GM21717 (cell line): ENCODE results near the gene CELSR2.
"Not testable (repeated sequence)": the region's sequence is repeated elsewhere in the genome, so short reads cannot be mapped to it uniquely, and the experiment has no call there.

ENCODE experiments used
- ATAC-seq: cut with Tn5 transposase; IDR thresholded peaks from one replicate; pipeline ENCODE4 v1.9.1; 2021; ENCODE audit warnings: mild to moderate bottlenecking, moderate library complexity; ENCODE audit not compliant: unreplicated experiment

The CELSR2 gene

DNA sequence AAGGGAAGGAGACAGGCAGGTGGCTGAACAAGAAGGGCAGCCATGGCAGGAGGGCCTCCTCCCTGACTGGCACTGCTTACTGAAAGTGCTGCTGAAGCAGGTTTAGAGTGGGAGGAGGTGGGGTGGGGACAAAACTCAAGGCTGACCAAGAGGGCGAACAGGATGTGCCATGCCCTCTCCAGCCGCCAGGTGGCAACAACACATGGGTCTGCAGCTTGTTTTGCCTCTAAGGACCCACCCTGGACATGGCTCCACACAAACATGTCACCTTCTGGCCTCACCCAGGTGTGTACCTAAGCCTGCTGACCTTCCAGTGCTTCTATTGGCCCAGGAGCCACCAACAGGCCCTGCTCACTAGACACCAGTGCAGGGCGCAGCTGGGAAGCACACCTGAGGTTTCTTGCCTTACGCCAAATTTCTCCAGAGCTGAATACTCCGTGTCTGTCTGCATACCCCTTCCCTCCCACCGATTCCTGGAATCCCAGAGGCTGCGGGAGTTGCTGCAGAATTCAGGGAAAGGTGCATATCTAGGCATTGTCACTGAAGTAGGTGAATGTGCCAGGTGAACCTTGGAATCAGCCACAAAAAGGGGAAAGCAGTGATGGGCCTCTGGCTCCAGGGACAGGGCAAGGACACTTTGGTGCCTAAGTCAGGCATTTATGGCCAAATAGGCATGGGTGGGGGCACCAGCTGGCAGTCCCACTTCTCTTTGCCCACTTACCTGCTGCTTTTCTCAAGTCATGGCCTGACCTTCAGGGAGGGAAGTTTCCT, 28.3 kb downstream of the CELSR2 start:
- ATAC-seq, result peak; percentile 62

GRCh38 chr1:109279615-109280278, 30.4 kb downstream of the CELSR2 start:
- ATAC-seq, result no peak

DNA sequence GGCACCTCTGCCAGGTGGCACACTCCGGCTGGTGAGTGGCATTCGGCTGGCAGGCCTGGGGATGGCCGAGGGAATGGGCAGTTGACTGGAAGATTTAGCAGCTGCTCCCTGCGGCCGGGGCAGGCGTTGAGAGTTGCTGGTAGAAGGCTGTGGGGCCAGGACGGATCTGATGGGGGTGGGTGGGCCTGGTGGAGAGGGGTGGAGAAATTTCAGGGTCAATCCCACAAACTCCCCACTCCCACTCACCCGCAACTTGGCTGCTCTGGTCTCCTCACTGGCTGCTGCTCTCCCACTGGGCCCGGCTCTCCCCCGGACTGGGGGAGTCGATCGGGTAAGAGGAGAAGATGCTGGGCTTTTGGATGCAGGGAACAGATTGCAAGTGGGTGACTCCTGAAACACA, 31.5 kb downstream of the CELSR2 start:
- ATAC-seq, result no peak

DNA sequence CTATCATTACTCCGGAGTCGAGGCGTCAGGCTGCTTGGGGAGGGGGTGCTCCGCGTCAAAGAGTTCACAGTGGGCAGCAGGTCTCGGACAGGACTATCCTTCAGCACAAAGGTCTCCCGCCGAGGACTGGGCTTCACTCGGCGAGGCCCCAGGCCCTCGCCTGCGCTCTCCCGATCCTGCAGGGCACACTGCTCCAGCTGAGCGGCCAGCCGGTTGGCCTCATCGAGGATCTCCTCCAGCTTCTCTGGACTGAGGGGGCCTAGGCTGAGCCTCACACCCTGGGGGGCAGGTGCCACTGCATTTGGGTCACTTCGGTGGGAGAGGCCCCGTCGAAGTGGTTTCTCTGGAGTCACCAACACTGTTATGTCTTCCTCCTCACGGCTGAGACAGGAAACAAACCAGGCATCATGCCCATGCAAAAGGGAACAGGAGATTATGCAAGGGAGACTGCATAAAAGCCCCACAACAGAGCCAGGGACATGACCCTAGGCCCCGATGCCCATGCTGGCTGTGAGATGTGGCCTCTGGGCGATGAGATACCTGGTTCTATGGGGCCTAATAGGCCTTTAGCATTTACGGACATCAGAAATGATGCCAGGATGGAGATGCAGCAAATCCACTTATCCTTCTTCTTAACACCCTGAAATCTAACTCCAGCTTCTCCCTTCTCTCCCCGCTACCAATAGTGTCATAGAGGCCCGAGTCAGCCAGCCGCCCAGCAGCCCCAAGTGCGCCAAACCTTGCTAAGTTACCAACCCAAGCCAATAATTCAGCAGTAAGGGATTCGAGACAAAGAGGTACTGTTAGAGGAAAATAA, 32.5 kb downstream of the CELSR2 start:
- ATAC-seq, result no peak

DNA sequence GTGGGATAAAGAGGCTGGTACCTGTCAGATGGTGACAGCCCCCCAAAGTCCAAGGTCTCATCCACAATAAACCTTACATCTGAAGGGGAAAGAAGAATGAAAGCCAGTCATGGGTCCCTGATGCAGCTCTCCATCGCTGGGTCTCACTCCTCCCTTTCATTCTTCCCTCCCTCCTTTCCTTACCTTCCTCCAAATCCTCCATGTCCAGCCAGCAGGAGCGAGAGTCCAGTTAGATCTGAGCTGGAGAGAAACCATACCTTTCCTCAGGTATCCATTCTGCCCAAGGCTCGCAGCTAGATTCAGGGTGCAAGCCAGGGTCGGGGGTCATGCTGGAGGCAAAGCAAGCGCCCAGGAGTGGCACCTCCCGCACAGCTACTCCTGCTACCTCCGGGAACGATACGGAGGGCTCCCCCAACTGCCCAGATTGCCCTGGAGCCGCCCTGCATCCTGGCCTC, 33.2 kb downstream of the CELSR2 start:
- ATAC-seq, result no peak

DNA sequence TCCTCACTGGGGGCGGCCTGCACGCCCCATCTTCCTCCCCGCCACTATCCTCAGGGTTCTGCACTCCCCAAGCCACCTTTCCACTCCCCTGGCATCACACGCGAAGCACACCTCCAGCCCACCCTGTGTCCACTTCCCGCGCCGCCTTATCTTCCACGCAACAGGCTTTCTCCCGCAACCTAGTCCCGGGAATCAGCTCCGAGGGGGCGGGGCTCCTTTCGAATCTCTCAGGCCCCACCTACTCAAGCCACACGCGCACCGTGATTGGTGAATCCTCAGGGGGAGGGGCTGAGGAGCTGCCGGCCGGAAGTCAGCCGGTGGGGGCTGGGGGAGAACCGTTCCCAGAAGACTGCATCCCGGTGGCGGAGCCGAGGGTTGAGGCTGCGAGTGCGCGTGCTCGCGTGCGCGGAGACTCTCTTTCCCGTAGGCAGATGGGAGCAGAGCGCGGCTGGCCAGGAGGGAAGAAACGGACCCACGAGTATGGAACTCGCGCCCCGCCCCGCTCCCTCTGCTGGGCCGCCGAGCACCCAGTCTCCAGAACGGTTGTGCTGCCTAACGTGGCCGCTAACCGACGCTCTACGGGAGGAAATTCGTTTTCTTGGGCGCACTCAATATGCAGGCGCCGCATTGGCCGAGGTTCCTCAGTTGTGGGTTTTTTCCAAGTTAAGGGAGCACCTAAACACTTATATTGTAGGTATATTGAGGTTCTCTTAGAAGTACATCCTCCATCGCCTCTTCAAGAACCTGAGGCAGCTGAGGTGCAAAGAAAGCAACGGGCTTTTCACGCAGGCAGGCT, 33.8 kb downstream of the CELSR2 start, which contains the start of gene PSRC1:
Gene PSRC1 (minus strand): TSS at position 194 of the 796 bp plus-strand sequence.
- peak; percentile 90 for ATAC-seq

DNA sequence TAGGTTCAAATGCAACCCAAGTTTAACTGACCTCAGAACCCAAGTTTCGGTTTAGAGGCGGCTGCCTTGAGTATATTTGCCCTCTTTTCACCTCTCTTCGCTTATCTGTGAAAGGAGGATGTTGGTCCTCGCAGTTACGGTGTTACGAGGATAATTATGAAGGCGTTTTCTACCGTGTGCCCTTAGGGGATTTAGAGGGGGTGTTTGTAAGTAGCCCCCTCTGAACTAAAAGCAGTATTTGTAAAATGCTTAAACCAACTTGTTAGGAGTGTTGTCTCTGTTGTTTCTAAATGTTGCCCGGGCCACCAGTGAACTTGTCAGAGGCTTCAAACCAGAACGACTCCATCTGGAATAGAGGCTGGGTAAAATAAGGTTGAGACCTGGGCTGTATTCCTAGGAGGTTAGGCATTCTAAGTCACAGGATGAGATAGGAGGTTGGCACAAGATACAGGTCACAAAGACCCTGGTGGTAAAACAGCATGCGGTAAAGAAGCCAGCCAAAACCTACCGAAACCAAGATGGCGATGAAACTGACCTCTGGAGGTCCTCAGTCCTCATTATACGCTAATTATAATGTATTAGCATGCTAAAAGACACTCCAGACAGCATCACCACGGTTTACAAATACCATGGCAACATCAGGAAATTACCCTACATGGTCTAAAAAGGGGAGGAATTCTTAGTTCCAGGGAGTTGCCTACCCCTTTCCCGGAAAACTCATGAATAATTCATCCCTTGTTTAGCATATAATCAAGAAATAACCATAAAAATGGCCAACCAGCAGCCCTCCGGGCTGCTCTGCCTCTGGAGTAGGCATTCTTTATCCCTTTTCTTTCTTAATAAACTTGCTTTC, 34.6 kb downstream of the CELSR2 start:
- ATAC-seq, result peak; percentile 33

DNA sequence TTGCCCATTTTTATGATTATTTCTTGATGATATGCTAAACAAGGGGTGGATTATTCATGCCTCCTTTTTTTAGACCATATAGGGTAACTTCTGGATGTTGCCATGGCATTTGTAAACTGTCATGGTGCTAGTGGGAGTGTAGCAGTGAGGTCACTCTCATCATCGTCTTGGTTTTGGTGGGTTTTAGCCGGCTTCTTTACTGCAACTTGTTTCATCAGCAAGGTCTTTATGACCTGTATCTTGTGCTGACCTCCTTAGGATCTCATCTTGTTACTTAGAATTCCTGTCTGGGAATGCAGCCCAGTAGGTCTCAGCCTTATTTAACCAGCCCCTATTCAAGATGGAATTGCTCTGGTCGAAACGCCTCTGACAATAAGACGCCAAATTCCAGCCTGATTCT, 37.4 kb downstream of the CELSR2 start:
- ATAC-seq, result not testable (repeated sequence)

DNA sequence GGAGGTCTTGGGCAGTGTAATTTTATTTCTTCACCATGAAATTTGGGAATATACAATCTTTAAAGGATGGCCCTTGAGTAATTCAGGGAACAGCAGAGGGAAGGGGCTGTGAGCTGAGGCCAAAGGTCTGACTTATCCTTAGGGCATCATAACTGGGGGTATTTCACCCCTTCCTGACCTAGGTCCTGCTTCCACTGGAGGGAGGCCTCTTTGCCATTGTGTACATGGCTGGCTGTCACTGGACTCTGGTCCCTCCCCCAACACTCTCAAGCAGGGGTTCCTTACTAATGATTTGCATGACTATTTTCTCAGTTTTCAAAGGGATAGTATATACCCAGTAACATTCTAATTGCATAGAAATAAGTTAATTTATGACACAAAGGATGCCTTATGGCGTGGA, 40.8 kb downstream of the CELSR2 start:
- ATAC-seq, result no peak

DNA sequence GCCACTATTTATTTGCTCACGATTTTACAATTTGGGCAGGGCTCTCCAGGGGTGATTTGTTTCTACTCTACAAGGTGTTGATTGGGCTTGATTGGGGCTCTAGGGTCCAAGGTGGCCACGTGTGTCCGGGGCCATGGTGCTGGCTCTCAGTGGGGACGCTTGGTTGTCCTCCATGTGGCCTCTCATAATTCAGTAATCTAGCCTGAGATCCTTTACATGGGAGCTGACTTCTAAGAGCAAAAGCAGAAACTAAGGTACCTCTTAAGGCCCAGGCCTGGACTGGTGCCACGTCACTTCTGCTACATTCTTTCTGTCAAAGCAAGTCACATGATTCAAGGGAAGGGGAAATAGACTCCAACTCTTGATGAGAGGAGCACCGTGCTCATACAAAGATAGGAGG, 41.7 kb downstream of the CELSR2 start:
- ATAC-seq, result no peak

DNA sequence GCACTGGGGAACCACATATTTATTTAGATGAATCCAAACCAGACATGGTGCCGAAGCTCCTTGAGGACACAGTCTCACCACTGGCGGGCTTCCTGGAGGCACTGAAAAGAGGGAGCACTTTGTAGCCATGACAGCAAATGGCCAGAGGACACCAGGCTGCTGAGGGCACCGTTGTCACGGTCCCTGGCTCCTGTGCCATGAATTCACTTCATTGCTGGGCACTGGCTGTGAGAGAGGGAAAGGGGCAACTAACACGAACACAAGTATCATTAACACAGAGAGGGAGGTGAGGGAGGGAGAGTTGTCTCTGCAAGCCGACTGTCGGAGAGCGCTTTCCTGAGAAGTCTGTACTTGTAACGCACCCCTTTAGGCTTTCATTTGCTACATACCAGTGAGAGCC, 43.0 kb downstream of the CELSR2 start:
- no peak for ATAC-seq

GRCh38 chr1:109293026-109293425, 43.7 kb downstream of the CELSR2 start:
- no peak for ATAC-seq

- no peak for ATAC-seq
These were observed 45.1 kb downstream of the CELSR2 start for GRCh38 chr1:109294481-109294880.

GRCh38 chr1:109295712-109296415, 46.5 kb downstream of the CELSR2 start:
- no peak for ATAC-seq

DNA sequence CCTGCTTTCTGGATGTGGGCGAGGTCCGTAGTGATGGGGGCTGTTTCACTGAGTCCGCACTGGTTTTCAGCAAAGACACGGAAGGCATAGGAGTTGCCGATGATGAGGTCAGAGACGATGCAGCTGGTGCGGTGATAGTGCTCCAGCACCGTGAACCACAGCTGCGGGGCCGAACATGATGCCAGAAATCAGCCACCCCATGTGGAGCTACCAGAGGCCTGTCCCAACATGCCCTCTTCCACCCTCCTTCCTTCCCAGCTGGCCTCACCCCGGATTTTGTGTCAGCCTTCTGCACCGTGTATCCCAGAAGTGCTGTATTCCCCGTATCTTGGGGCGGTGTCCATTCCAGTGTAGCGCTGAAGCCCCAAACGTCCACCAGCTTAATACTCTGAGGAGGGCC, 47.4 kb downstream of the CELSR2 start:
- ATAC-seq, result no peak

- ATAC-seq, result no peak
These were observed 49.6 kb downstream of the CELSR2 start for GRCh38 chr1:109298666-109299557.

DNA sequence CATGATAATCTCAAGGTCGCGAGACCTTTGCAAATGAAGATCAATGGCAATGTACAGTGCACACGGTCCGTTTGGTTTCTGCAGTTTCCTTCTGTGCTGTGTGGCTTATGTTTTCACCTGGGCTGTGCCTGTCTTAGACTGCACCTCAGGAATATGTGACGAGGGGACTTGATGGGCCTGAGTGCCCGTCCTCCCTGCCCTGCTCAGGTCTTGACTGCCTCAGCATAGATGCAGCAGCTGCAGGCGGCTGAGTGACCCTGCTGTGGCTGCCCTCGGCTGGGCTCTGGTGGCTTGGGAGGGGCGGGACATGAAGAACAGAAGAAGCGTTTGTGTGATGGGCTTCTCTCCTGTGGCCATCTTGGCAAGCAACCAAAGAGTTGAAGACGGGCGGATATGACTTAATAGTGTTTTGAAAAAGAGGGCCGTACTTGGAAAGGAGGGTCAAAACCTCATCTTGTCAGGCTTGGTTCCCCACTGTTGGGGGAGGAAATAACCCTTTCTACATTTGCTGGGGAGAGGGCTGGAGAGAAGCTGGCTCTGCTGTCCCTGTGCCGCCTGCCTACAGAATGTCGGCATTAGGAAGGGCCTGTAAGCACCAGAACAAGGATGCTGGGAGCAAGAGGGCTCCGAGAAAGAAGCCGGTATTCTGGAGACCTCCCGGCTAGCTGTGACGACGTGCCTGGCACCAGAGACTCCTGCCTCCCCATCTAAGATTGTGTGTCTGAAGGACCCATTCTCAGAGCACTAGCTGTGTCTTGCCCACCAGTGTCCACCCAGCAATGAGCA, 50.4 kb downstream of the CELSR2 start:
- no peak for ATAC-seq
